Activated T-cell treated with anti-CD3 and anti-CD28 coated beads, Interleukin-2, amount 50 U/mL, for 72 hours (primary cell): Measurements from ENCODE around the gene CITED4. TPM values are rescaled to one million over a fixed set of nuclear protein-coding genes. Genes with fewer than 3 reads are reported as not detected.

ENCODE experiments used
- ATAC-seq, 2 donors: fragments of 150-1000 bp; cut with Tn5 transposase; replicated peaks in 1 of 2; 2 replicates each; pipeline ENCODE4 v1.10.0; 2021; ENCODE audit warnings: moderate library complexity in 2 of 2, mild to moderate bottlenecking in 1 of 2
- DNase-seq, 2 donors: peaks; one replicate each; pipeline ENCODE4 v3.0.0; 2021 to 2022; ENCODE audit warnings: mixed read lengths in 1 of 2
- H3K27ac Mint-ChIP-seq: one replicate; pipeline ENCODE4 v1.8.0; 2022; ENCODE audit warnings: mild to moderate bottlenecking, moderate library complexity, mixed read lengths
- H3K27me3 Mint-ChIP-seq: one replicate; pipeline ENCODE4 v1.8.0; 2022; ENCODE audit warnings: low read depth, mixed read lengths
- H3K36me3 Mint-ChIP-seq, 2 donors: one replicate each; pipeline ENCODE4 v1.8.0; 2022; ENCODE audit warnings: mixed read lengths in 2 of 2, mild to moderate bottlenecking in 1 of 2; ENCODE audit not compliant: insufficient read depth in 2 of 2
- H3K4me1 Mint-ChIP-seq: one replicate; pipeline ENCODE4 v1.8.0; 2022; ENCODE audit warnings: low read depth, mixed read lengths
- H3K4me3 Mint-ChIP-seq, 2 donors: one replicate each; pipeline ENCODE4 v1.8.0; 2022; ENCODE audit warnings: mild to moderate bottlenecking in 2 of 2, mixed read lengths in 2 of 2, moderate library complexity in 2 of 2
- H3K9me3 Mint-ChIP-seq, 2 donors: one replicate each; pipeline ENCODE4 v1.8.0; 2022; ENCODE audit warnings: mixed read lengths in 2 of 2
- total RNA-seq, 2 donors: library from RNA; stranded (reverse); gene quantifications; one replicate each; pipeline ENCODE4 v1.2.3, GENCODE V29; 2022

CITED4 gene
- total RNA-seq, 2 donors from 2014 or later: 1.9 to 2.1 TPM

DNA sequence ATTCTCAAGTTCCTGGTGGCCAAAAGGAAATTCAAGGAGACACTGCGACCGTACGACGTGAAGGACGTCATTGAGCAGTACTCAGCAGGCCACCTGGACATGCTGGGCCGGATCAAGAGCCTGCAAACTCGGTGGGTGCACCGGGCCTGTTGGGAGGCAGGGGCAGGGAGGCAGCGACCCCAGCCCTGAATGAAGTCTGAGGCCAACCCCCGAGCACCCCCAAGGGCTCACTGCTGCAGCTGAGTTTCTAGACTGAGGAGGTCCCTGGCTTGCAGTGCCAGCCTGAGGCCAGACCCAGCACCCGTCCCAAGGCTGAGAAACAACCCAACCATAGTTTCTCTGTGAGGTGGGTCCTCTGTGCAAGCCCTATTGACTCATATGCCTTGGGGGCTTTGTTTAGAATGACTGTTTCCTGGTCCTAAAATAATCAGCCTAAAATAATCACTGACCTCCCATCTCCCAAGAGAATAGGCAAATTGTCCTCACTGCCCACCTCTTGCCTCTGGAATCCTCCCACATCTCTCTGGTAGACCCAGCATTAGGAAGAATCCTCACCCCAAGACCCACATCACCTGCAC, 27.1 kb downstream of the CITED4 start:
- ATAC-seq (no peak), DNase-seq (no peak)
- Mint-ChIP-seq H3K27me3 (no peaks in the 10 kb centered on the region), H3K4me1 (peaks cover 4% of the 10 kb centered on the region), H3K9me3 (no peaks in the 10 kb centered on the region), H3K27ac (no peak overlapping the region), H3K4me3 (no peak overlapping the region), H3K36me3 (no peaks in the 10 kb centered on the region)

DNA sequence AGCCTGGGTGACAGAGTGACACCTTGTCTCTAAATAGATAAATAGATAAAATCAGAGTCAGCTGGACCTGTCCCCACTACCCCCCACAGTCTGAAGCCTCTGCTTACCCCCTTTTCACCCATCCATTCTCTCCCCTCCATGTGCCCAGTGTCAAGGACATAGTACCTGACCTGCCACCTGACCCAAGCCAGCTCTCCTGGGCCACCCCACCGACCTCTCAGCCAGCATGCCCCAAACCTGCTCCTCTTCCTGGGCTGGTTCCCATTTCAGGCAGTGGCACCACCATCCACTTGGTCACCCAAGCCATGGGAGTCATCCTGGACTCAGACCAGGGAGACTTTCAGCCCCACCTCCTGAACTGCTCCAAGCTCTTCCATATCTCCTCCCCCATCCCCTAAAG, 28.2 kb downstream of the CITED4 start:
- no peak overlapping the region for H3K4me3 Mint-ChIP-seq
- no peaks in the 10 kb centered on the region for H3K4me1 Mint-ChIP-seq
- H3K27ac Mint-ChIP-seq: no peak overlapping the region
- ATAC-seq: no peak
- no peak for DNase-seq
- no peaks in the 10 kb centered on the region for H3K9me3 Mint-ChIP-seq
- H3K27me3 Mint-ChIP-seq: no peaks in the 10 kb centered on the region
- no peaks in the 10 kb centered on the region for H3K36me3 Mint-ChIP-seq

DNA sequence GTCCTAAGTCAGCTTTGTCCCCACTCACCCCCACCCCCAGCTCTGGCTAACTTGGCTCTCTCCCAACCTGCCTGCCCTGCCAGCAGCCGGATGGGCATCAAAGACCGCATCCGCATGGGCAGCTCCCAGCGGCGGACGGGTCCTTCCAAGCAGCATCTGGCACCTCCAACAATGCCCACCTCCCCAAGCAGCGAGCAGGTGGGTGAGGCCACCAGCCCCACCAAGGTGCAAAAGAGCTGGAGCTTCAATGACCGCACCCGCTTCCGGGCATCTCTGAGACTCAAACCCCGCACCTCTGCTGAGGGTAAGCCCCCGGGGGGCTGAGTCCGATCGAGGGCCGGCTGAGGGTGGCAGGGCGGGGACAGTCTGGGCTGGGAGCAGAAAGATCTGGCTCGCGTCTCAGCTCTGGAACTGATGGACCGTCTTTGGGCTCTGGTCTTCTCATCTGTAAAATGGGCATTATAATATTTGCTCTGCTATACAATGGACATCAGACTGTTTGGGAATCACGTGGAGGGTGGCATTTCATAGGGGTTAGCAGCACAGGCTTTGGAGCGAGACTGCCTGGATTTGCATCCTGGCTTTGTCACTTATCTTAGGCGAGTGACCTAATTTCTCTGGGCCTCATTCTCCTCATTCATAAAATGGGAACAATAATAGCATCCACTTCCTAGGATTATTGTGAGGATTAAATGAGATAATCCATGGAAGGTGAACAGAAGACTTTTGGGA, 31.0 kb downstream of the CITED4 start:
- H3K4me1 Mint-ChIP-seq: peaks cover 5% of the 10 kb centered on the region
- ATAC-seq: no peak
- H3K27ac Mint-ChIP-seq: no peak overlapping the region
- no peaks in the 10 kb centered on the region for H3K36me3 Mint-ChIP-seq
- H3K27me3 Mint-ChIP-seq: no peaks in the 10 kb centered on the region
- no peak overlapping the region for H3K4me3 Mint-ChIP-seq
- no peak for DNase-seq
- H3K9me3 Mint-ChIP-seq: no peaks in the 10 kb centered on the region

DNA sequence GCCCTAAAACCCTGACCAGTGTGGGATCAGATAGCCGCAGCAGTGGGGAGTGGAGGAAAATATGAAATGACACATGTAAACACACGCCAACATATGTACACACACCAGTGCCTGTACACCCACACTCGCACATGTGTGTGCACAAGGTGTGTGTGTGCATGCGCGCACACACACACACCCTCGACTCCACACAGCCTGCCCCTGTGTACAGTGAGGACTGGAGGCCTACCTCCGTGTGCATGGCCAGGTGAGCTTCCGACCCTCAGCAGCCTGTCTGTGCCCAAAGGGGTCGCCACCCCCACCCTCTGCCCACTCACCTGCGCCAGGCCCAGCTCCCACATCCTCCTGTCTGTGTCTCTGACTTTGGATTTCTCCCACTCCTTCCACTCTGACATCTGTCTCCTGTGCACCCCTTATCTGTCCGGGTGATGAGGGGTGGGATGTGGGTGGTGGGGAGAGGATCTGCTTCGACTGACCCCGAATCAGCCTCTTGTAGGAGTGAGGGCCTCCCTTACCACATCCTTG, 31.7 kb downstream of the CITED4 start:
- Mint-ChIP-seq H3K27me3 (no peaks in the 10 kb centered on the region), H3K36me3 (no peaks in the 10 kb centered on the region), H3K27ac (no peak overlapping the region), H3K9me3 (no peaks in the 10 kb centered on the region), H3K4me3 (no peak overlapping the region), H3K4me1 (peaks cover 9% of the 10 kb centered on the region)
- no peak for DNase-seq
- ATAC-seq: no peak

DNA sequence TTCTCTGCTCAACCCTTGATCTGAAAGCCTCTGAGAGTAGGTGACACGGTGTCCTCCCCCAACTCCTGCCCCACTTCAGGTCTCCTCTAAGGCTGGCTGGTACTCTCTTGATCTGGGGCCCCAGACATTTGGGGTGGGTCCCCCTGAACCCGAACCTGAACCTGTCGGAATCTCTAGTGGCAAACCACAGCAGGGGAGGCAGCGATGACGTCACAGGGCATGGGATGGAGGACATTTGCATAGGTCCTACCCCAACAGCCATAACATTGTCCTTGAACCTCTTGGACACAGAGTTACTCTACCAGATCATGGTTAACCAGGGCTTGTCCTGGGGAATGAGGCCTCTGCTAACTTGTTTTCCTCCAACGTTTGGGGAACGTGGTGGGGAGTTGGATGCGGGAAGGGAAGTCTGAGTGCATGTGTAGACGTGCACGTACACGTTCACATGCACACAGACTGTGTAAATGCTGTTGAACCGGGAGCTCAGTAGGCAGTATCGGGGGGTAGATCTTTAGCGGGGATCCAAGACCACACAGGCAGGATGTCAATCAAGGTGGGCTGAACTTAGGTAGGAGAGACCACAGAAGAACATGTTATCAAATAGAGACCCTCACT, 32.4 kb downstream of the CITED4 start:
- Mint-ChIP-seq H3K27me3 (no peaks in the 10 kb centered on the region), H3K4me1 (peaks cover 16% of the 10 kb centered on the region), H3K9me3 (no peaks in the 10 kb centered on the region), H3K27ac (no peak overlapping the region), H3K36me3 (no peaks in the 10 kb centered on the region), H3K4me3 (no peak overlapping the region)
- DNase-seq: no peak
- ATAC-seq: no peak

DNA sequence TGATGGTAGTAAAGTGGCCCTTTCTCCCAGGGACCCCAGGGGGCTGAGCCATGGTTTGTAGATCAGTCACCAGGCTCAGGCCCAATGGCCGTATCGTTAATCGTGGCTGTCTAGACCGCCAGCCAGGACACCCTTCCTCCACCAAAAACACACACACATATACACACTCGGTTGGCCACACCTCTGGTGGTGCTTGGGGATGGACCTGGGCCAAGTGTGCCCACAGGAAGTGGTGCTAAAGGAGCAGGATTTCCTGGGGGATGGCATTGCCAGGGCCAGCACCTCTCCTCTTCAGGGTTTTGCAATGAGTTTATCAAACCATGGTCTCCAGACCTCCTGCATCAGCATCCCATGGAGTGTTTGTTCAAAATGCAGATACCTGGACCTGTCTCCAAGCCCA, 36.2 kb downstream of the CITED4 start:
- Mint-ChIP-seq H3K9me3 (no peaks in the 10 kb centered on the region), H3K36me3 (no peaks in the 10 kb centered on the region), H3K27ac (no peak overlapping the region), H3K27me3 (no peaks in the 10 kb centered on the region), H3K4me3 (no peak overlapping the region), H3K4me1 (peaks cover 17% of the 10 kb centered on the region)
- DNase-seq (no peak), ATAC-seq (no peak)

DNA sequence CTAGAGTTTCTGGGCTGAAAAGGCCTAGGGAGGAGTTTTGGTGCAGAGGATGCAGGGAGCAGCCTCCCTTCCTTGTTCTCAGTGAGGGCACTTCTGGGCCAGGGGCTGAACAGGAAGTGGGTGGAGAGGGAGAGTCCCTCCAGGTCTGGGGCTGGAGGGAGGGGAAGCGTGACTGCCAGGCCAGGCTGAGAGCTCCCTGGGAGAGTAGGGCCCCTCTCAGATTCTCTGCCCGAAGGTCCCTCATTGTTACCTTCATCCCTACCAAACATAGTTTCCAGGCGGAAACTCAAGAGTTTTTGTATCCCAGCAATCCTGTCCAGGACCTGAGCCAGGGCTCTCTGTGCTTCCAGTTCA, 36.8 kb downstream of the CITED4 start:
- Mint-ChIP-seq H3K36me3 (no peaks in the 10 kb centered on the region), H3K4me1 (peaks cover 17% of the 10 kb centered on the region), H3K4me3 (no peak overlapping the region), H3K9me3 (no peaks in the 10 kb centered on the region), H3K27me3 (no peaks in the 10 kb centered on the region), H3K27ac (no peak overlapping the region)
- ATAC-seq: peak; percentile 51 to 64
- peak in 1 of 2 donors; percentile 24 for DNase-seq

DNA sequence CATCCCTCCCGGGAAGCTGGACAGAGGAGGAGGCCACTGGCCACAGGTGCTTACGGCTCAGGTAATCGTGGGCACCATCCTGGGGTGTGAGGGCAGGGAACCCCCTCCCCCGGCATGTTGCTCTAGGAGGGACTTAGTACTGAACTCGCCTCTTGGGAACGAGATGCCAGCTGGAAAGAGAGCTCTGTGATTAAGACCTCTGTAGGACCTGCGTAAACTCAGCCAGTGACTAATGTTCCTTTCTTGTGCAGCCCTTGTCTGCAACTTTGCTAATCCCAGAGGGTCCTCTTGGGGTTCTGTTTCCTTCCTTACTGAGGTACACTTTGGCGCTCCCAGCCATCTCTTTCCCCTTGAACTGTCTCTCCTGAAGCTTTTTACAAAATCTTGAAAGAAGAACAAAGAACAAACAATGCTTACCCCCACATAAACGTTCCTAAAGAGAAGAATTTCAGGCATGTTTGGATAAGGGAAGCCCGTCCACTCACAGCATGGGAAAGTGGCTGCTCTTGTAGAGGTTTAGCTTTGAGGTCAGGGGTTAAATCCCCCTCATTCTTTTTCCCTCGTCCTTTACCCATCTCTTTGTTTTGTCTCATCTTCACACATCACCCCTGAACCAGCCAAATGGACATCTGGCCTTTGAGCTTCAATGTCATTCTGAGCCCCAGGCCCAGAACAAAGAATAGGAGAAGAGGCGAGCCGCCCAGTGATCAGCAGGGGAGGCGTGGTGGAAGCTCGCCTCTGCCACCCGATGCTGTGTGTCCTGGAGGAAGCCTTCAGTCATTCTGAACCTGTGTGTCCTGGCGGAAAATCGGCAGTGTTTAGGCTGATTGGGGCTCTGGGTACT, 37.4 kb downstream of the CITED4 start:
- Mint-ChIP-seq H3K4me1 (peaks cover 17% of the 10 kb centered on the region), H3K27me3 (no peaks in the 10 kb centered on the region), H3K9me3 (no peaks in the 10 kb centered on the region), H3K4me3 (no peak overlapping the region), H3K27ac (no peak overlapping the region), H3K36me3 (no peaks in the 10 kb centered on the region)
- no peak for DNase-seq
- no peak for ATAC-seq

- no peak for DNase-seq
- Mint-ChIP-seq H3K27me3 (no peaks in the 10 kb centered on the region), H3K4me3 (no peak overlapping the region), H3K4me1 (peaks cover 21% of the 10 kb centered on the region), H3K9me3 (no peaks in the 10 kb centered on the region), H3K27ac (no peak overlapping the region), H3K36me3 (no peaks in the 10 kb centered on the region)
- no peak for ATAC-seq
Measured at GRCh38 chr1:40823983-40824382, 38.2 kb downstream of the CITED4 start.

DNA sequence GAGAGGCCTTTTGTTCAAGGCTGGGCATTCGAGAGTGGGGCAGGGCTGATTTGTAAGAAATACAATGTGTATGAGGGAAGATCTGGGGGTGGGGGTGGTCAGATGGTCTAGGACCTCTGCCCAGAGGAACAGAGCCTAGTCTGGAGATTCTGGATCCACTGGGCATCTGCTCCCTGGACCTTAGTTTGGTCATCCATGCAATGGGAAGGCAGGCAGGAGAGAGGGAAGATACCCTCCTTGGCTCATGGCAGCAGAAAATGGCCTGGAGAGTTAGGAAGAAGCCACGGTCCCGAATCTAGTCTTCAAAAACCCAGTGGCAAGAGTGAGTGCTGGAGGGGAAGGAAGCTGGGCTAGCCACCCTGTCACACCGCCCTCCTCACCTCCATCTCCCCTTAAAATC, 38.8 kb downstream of the CITED4 start:
- Mint-ChIP-seq H3K9me3 (no peaks in the 10 kb centered on the region), H3K27ac (no peak overlapping the region), H3K36me3 (no peaks in the 10 kb centered on the region), H3K4me3 (no peak overlapping the region), H3K27me3 (no peaks in the 10 kb centered on the region), H3K4me1 (peaks cover 27% of the 10 kb centered on the region)
- ATAC-seq: no peak
- no peak for DNase-seq

GRCh38 chr1:40822890-40823289, 39.3 kb downstream of the CITED4 start:
- Mint-ChIP-seq H3K27ac (no peak overlapping the region), H3K27me3 (no peaks in the 10 kb centered on the region), H3K9me3 (no peaks in the 10 kb centered on the region), H3K4me1 (peaks cover 28% of the 10 kb centered on the region), H3K36me3 (no peaks in the 10 kb centered on the region), H3K4me3 (no peak overlapping the region)
- DNase-seq (no peak), ATAC-seq (no peak)

DNA sequence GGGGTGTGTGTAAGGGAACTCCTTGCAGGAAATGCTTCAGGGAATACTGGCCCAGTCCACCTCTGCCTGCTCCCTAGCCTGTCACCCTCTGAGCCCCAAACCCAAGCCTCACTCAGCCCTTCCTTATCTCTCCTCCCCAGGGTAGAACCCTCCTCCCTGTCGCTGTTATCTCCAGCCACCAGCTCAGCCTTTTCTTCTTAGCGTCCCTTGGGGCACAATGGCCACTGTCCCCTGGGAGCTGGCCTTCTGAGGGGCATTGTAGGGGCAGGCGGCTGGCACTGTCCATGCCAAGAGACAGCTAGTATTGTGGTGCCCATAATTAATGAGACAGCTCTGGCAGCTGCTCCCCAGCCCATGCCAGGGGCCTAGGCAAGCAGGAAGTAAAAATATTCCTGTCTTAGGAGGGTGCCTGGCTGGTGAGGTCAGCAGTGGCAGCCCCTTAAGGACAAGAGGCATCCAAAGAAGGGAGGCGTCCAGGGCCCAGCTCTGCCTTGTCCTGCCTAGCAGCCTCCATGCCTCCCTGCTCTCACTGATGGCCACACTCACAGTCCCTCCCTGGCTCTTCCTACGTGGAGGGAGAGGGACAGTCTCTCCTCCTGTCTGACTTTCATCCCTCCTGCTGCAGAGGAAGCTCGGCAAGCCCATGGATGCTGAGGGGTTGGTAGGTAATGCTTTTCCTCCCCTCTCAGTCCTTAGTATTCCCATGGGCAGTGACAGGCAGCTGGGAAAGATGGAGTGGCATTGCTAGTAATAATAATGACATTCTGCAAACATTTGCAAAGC, 41.1 kb downstream of the CITED4 start:
- no peak for DNase-seq
- Mint-ChIP-seq H3K4me1 (peaks cover 22% of the 10 kb centered on the region), H3K36me3 (no peaks in the 10 kb centered on the region), H3K27ac (no peak overlapping the region), H3K4me3 (no peak overlapping the region), H3K9me3 (no peaks in the 10 kb centered on the region), H3K27me3 (no peaks in the 10 kb centered on the region)
- no peak for ATAC-seq
